Progenitor cell of endocrine pancreas (in vitro differentiated cells): ENCODE results near the gene ACAA1. TPM values are rescaled to one million over a fixed set of nuclear protein-coding genes. Genes with fewer than 3 reads are reported as not detected.
"Not testable (repeated sequence)": the region's sequence is repeated elsewhere in the genome, so short reads cannot be mapped to it uniquely, and the experiment has no call there.

Experiments used
- DNase-seq: peaks from one replicate; pipeline ENCODE4 v3.0.0; 2021; ENCODE audit warnings: low spot score; ENCODE audit not compliant: unreplicated experiment
- H3K27ac Mint-ChIP-seq: 2 replicates; pipeline ENCODE4 v1.8.0; 2021; ENCODE audit warnings: mild to moderate bottlenecking, moderate library complexity, mixed read lengths
- H3K27me3 Mint-ChIP-seq: 2 replicates; pipeline ENCODE4 v1.8.0; 2021; ENCODE audit warnings: mixed read lengths
- H3K36me3 Mint-ChIP-seq: 2 replicates; pipeline ENCODE4 v1.8.0; 2022; ENCODE audit warnings: mixed read lengths; ENCODE audit not compliant: insufficient read depth
- H3K4me1 Mint-ChIP-seq: 2 replicates; pipeline ENCODE4 v1.8.0; 2021; ENCODE audit warnings: low read depth, mixed read lengths
- H3K4me3 Mint-ChIP-seq: 2 replicates; pipeline ENCODE4 v1.8.0; 2021; ENCODE audit warnings: low read depth, mild to moderate bottlenecking, moderate library complexity, mixed read lengths
- H3K9me3 Mint-ChIP-seq: 2 replicates; pipeline ENCODE4 v1.8.0; 2021; ENCODE audit warnings: low read depth, mixed read lengths
- CTCF ChIP-seq: fragments of 200-600 bp; sonication (generic); IDR thresholded peaks from one replicate; pipeline ENCODE4 v1.5.0; 2021; ENCODE audit warnings: antibody characterized with exemption, mild to moderate bottlenecking; ENCODE audit not compliant: unreplicated experiment
- total RNA-seq: library from RNA; stranded (reverse); gene quantifications from 2 replicates; pipeline ENCODE4 v1.2.1, GENCODE V29; 2021

Gene ACAA1
- total RNA-seq, 1 donor from 2014 or later, result 97.8 TPM

- peak overlapping the region; percentile 98 for H3K27ac Mint-ChIP-seq
- no peaks in the 10 kb centered on the region for H3K4me1 Mint-ChIP-seq
- DNase-seq, result no peak
- TF ChIP-seq CTCF, result no peak
- H3K4me3 Mint-ChIP-seq, result no peak overlapping the region
- H3K27me3 Mint-ChIP-seq, result peaks cover 4% of the 10 kb centered on the region
- H3K9me3 Mint-ChIP-seq, result peaks cover 13% of the 10 kb centered on the region
- peaks cover 12% of the 10 kb centered on the region for H3K36me3 Mint-ChIP-seq
Observed at GRCh38 chr3:38085311-38085942, 51.5 kb downstream of the ACAA1 start.

GRCh38 chr3:38084334-38085310, 52.3 kb downstream of the ACAA1 start:
- TF ChIP-seq CTCF, result no peak
- Mint-ChIP-seq H3K36me3 (peaks cover 12% of the 10 kb centered on the region), H3K27ac (peak overlapping the region; percentile 98), H3K4me3 (peak overlapping the region; percentile 43), H3K4me1 (no peaks in the 10 kb centered on the region), H3K27me3 (peaks cover 7% of the 10 kb centered on the region), H3K9me3 (peaks cover 15% of the 10 kb centered on the region)
- DNase-seq, result no peak

GRCh38 chr3:38083871-38084333, 53.0 kb downstream of the ACAA1 start:
- no peak for DNase-seq
- Mint-ChIP-seq H3K27ac (peak overlapping the region; percentile 98), H3K9me3 (peaks cover 15% of the 10 kb centered on the region), H3K4me3 (no peak overlapping the region), H3K36me3 (peaks cover 12% of the 10 kb centered on the region), H3K27me3 (peaks cover 8% of the 10 kb centered on the region), H3K4me1 (no peaks in the 10 kb centered on the region)
- TF ChIP-seq CTCF, result no peak

- not testable (repeated sequence) for H3K27ac Mint-ChIP-seq, DNase-seq, H3K4me3 Mint-ChIP-seq, H3K4me1 Mint-ChIP-seq
- peaks cover 15% of the 10 kb centered on the region for H3K9me3 Mint-ChIP-seq
- H3K36me3 Mint-ChIP-seq, result peaks cover 12% of the 10 kb centered on the region
- H3K27me3 Mint-ChIP-seq, result peaks cover 13% of the 10 kb centered on the region
Observed at GRCh38 chr3:38083254-38083653, 53.7 kb downstream of the ACAA1 start.

- H3K4me3 Mint-ChIP-seq, DNase-seq, H3K4me1 Mint-ChIP-seq, H3K27ac Mint-ChIP-seq: not testable (repeated sequence)
- H3K27me3 Mint-ChIP-seq, result peaks cover 14% of the 10 kb centered on the region
- H3K36me3 Mint-ChIP-seq, result peaks cover 12% of the 10 kb centered on the region
- H3K9me3 Mint-ChIP-seq, result peaks cover 15% of the 10 kb centered on the region
Observed at GRCh38 chr3:38082296-38082695, 54.6 kb downstream of the ACAA1 start.

GRCh38 chr3:38077073-38077472, 59.9 kb downstream of the ACAA1 start:
- Mint-ChIP-seq H3K4me1 (peaks cover 12% of the 10 kb centered on the region), H3K27me3 (peaks cover 14% of the 10 kb centered on the region)
- H3K27ac Mint-ChIP-seq, H3K36me3 Mint-ChIP-seq, H3K9me3 Mint-ChIP-seq, DNase-seq, H3K4me3 Mint-ChIP-seq: not testable (repeated sequence)

Other genes starting within 250 kb of the ACAA1 start
- 6.8 and 7.6 TPM in 2 replicates for gene VILL, start 146.3 kb downstream of the ACAA1 start, total RNA-seq
- gene PLCD1, start 107.5 kb downstream of the ACAA1 start, total RNA-seq, result 30.0 and 33.3 TPM in 2 replicates
- gene DLEC1, start 97.9 kb downstream of the ACAA1 start, total RNA-seq, result 1.3 and 1.8 TPM in 2 replicates
- gene MYD88, start 1.5 kb upstream of the ACAA1 start, total RNA-seq, result 23.9 and 24.2 TPM in 2 replicates
- 55.5 and 56.3 TPM in 2 replicates for gene OXSR1, start 28.4 kb upstream of the ACAA1 start, total RNA-seq
- 0.62 and 0.67 TPM in 2 replicates for gene SLC22A13, start 128.7 kb upstream of the ACAA1 start, total RNA-seq
- gene SLC22A14, start 145.2 kb upstream of the ACAA1 start, total RNA-seq, result 0.18 and 0.72 TPM in 2 replicates
- 4.0 and 7.0 TPM in 2 replicates for gene XYLB, start 209.7 kb upstream of the ACAA1 start, total RNA-seq